ENCODE measurements around the gene FSTL4. TPM values are rescaled to one million over a fixed set of nuclear protein-coding genes. Genes with fewer than 3 reads are reported as not detected.

The FSTL4 gene
- polyA plus RNA-seq, 1 donor from 2014 or later, result 0.57 TPM

DNA sequence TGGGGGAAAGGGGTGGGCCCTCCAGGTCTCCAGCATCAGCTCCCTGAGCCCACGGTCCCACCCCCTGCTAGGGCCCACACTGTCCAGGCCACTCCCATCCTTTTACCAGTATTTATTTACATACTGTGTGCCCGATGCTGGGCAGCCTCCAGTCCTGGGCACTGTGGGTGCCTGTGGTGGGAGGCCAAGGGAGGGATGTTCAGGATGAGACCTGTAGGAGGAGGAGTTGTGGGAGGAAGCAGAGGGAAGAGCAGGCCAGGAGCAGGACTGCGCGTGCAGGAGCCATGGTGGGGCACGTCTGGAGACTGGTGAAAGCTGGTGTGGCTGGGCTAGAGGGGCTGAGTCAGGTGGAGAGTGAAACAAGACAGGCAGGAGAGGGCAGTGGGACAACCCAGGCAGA is 293.1 kb downstream of the FSTL4 start:
- Histone ChIP-seq H3K9me3 (ENCODE audit: low read length) (no peaks in the 10 kb centered on the region), H3K4me2 (ENCODE audit: low read length) (no peak overlapping the region), H3K4me3 (ENCODE audit: low read length) (no peak overlapping the region), H4K20me1 (ENCODE audit: insufficient read depth) (no peaks in the 10 kb centered on the region), H3K36me3 (ENCODE audit: insufficient read depth, low read length) (no peaks in the 10 kb centered on the region), H3K79me2 (replicated peaks; ENCODE audit: insufficient read depth, low read length) (no peaks in the 10 kb centered on the region), H3K9me2 (ENCODE audit: insufficient read depth, low read length) (no peaks in the 10 kb centered on the region), H3F3A (ENCODE audit: insufficient read depth, low read length, poor library complexity, severe bottlenecking) (no peaks in the 10 kb centered on the region), H3K27me3 (ENCODE audit: insufficient read depth, low read depth, low read length) (no peaks in the 10 kb centered on the region), H3K9ac (ENCODE audit: low read length) (no peak overlapping the region), H3K27ac (ENCODE audit: low read length) (no peak overlapping the region), H2AFZ (ENCODE audit: low read depth, low read length) (no peak overlapping the region)
- no peak for TF ChIP-seq CTCF (IDR thresholded peaks at IDR 0.05; ENCODE audit: poor library complexity, severe bottlenecking)
- TF ChIP-seq MXI1 (conservative IDR thresholded peaks at IDR 0.05; ENCODE audit: poor library complexity, severe bottlenecking), result no peak
- TF ChIP-seq POLR2AphosphoS5 (IDR thresholded peaks at IDR 0.05), result no peak
- TF ChIP-seq, protein P1, sequence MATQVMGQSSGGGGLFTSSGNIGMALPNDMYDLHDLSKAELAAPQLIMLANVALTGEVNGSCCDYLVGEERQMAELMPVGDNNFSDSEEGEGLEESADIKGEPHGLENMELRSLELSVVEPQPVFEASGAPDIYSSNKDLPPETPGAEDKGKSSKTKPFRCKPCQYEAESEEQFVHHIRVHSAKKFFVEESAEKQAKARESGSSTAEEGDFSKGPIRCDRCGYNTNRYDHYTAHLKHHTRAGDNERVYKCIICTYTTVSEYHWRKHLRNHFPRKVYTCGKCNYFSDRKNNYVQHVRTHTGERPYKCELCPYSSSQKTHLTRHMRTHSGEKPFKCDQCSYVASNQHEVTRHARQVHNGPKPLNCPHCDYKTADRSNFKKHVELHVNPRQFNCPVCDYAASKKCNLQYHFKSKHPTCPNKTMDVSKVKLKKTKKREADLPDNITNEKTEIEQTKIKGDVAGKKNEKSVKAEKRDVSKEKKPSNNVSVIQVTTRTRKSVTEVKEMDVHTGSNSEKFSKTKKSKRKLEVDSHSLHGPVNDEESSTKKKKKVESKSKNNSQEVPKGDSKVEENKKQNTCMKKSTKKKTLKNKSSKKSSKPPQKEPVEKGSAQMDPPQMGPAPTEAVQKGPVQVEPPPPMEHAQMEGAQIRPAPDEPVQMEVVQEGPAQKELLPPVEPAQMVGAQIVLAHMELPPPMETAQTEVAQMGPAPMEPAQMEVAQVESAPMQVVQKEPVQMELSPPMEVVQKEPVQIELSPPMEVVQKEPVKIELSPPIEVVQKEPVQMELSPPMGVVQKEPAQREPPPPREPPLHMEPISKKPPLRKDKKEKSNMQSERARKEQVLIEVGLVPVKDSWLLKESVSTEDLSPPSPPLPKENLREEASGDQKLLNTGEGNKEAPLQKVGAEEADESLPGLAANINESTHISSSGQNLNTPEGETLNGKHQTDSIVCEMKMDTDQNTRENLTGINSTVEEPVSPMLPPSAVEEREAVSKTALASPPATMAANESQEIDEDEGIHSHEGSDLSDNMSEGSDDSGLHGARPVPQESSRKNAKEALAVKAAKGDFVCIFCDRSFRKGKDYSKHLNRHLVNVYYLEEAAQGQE (IDR thresholded peaks at IDR 0.05; ENCODE audit: borderline replicate concordance), result no peak
- TF ChIP-seq EZH2 (IDR thresholded peaks at IDR 0.05; ENCODE audit: borderline replicate concordance, insufficient read depth, low read length, poor library complexity, severe bottlenecking), result no peak
- no peak for TF ChIP-seq SMC3 (conservative IDR thresholded peaks at IDR 0.05; ENCODE audit: poor library complexity)
- no peak for TF ChIP-seq TAF1 (IDR thresholded peaks at IDR 0.05; ENCODE audit: low read depth)
- no peak for TF ChIP-seq RAD21 (conservative IDR thresholded peaks at IDR 0.05)
- TF ChIP-seq EP300 (conservative IDR thresholded peaks at IDR 0.05; ENCODE audit: poor library complexity, severe bottlenecking), result no peak

DNA sequence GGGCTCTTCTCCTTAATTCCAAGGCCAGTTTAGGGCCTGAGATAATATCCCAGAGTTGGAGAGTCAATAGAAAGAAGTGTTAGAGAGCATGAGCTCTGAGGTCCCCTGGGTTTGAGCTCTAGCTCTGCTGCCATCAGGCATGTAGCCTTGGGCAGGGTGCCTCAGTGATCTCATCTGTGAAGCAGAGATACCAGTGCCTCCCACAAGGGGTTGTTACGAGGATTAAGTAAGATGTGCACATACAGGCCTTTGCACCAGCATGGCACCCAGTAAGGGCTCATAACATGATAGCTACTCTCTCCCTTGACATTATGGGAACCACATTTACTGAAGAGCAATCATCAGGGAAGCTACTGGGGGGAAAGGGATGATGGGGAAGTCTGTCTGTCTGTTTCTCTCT is 294.8 kb downstream of the FSTL4 start:
- Histone ChIP-seq H3K9ac (ENCODE audit: low read length) (no peak overlapping the region), H3K36me3 (ENCODE audit: insufficient read depth, low read length) (no peaks in the 10 kb centered on the region), H4K20me1 (ENCODE audit: insufficient read depth) (no peaks in the 10 kb centered on the region), H3K4me2 (ENCODE audit: low read length) (no peak overlapping the region), H2AFZ (ENCODE audit: low read depth, low read length) (no peak overlapping the region), H3K4me3 (ENCODE audit: low read length) (no peak overlapping the region), H3K27me3 (ENCODE audit: insufficient read depth, low read depth, low read length) (no peaks in the 10 kb centered on the region), H3K27ac (ENCODE audit: low read length) (no peak overlapping the region), H3K9me3 (ENCODE audit: low read length) (no peaks in the 10 kb centered on the region), H3F3A (ENCODE audit: insufficient read depth, low read length, poor library complexity, severe bottlenecking) (no peaks in the 10 kb centered on the region), H3K79me2 (replicated peaks; ENCODE audit: insufficient read depth, low read length) (no peaks in the 10 kb centered on the region), H3K9me2 (ENCODE audit: insufficient read depth, low read length) (no peaks in the 10 kb centered on the region)
- TF ChIP-seq MXI1 (conservative IDR thresholded peaks at IDR 0.05; ENCODE audit: poor library complexity, severe bottlenecking) (no peak), CTCF (IDR thresholded peaks at IDR 0.05; ENCODE audit: poor library complexity, severe bottlenecking) (no peak), EP300 (conservative IDR thresholded peaks at IDR 0.05; ENCODE audit: poor library complexity, severe bottlenecking) (no peak), TAF1 (IDR thresholded peaks at IDR 0.05; ENCODE audit: low read depth) (no peak), RAD21 (conservative IDR thresholded peaks at IDR 0.05) (no peak), POLR2AphosphoS5 (IDR thresholded peaks at IDR 0.05) (no peak), SMC3 (conservative IDR thresholded peaks at IDR 0.05; ENCODE audit: poor library complexity) (no peak), EZH2 (IDR thresholded peaks at IDR 0.05; ENCODE audit: borderline replicate concordance, insufficient read depth, low read length, poor library complexity, severe bottlenecking) (no peak)
- TF ChIP-seq, protein P1 (IDR thresholded peaks at IDR 0.05; ENCODE audit: borderline replicate concordance), result no peak

Data from neural cell (in vitro differentiated cells).